GM19043 (cell line): ENCODE data around the gene SRRM3.
"Not testable (repeated sequence)": the region's sequence is repeated elsewhere in the genome, so short reads cannot be mapped to it uniquely, and the experiment has no call there.

Experiments
- ATAC-seq: cut with Tn5 transposase; IDR thresholded peaks from one replicate; pipeline ENCODE4 v1.9.1; 2021; ENCODE audit warnings: low read depth; ENCODE audit not compliant: unreplicated experiment

The SRRM3 gene

DNA sequence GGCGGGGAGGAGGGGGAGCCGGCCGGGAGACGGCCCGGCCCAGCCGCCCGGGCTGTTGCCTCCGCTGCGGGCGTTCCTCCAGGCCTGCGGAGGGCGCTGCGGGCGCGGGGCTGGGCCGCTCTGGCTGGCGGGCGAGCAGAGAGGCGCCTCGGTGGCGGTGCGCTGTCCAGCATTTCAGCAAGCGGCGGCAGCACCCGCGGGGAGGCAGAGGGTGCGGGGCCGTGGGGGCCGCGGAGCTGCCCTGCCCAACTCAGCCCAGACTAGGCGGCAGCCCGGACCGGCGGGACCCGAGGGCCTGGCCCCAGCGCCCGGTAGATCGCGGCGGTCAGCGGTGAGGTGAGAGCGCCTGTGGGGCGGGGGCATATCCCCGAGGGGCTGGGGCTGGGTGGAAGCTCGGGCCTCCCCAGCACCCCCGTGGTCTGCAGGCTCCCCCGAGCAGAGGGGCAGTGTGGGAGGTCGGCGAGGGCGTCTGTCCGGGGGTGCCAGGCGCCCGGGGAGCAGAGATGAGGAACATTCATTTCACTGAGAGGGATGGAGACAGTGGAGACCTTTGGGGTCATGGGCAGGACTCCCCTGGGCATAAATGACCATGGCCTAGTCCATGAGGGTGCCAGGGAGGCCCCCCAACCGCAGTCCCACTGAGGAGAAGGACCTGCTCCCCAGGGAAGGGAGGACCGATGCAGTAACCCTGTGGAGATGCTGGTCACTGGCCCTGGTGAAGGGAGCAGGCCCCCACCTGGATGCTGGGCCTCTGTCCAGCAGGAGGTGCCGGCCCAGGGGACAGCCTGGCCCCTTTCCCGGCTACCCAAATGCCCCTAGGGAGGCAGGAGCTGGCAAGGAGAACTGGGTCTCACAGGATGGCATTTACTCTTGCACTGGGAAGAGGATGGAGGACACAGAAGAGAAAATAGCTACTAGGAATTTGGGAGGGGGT, at the start of gene SRRM3:
SRRM3 (plus strand) TSS at position 165 of the 934 bp plus-strand sequence. CDS start 33,171 bp downstream, outside the sequence.
- ATAC-seq = no peak

DNA sequence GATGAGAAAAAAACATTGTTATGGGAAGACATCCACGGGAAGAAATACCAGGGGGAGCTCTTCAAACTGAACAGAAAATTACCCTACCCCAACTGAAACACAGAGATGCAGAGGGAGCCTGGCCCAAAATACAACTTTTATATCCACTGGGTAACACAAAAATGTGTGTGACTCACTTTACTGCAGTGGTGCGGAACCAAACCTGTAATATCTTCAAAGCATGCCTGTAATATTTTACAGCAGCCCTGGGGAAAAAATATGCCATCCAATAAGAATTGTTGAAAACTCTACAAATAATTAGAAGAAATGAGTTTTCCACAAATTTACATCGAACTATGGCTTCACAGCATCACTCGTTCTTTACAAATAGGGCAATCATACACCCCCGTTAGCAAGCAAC, 49.8 kb upstream of the SRRM3 start:
- ATAC-seq = no peak

GRCh38 chr7:76153571-76154230, 48.0 kb upstream of the SRRM3 start:
- not testable (repeated sequence) for ATAC-seq

DNA sequence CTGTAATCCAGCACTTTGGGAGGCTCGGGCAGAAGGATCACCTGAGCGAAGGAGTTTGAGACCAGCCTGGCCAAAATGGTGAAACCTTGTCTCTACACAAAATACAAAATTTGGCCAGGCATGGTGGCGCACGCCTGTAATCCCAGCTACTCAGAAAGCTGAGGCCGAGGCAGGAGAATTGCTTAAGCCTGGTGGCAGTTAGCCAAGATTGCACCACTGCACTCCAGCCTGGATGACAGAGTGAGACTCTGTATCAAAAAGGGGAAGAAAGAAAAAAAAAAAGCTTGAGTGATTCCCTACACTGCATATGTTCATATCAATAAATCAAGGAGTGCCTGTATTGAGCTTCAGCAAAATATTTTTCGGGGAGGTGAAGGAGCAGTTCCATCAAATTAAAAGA, 45.8 kb upstream of the SRRM3 start:
- no peak for ATAC-seq

GRCh38 chr7:76156992-76157685, 44.6 kb upstream of the SRRM3 start:
- not testable (repeated sequence) for ATAC-seq

GRCh38 chr7:76158416-76158815, 43.3 kb upstream of the SRRM3 start:
- ATAC-seq = not testable (repeated sequence)

- ATAC-seq = not testable (repeated sequence)
Measured at GRCh38 chr7:76162416-76163170, 39.1 kb upstream of the SRRM3 start.

GRCh38 chr7:76163812-76164211, 37.9 kb upstream of the SRRM3 start:
- not testable (repeated sequence) for ATAC-seq

GRCh38 chr7:76165106-76165972, 36.4 kb upstream of the SRRM3 start:
- ATAC-seq = no peak

DNA sequence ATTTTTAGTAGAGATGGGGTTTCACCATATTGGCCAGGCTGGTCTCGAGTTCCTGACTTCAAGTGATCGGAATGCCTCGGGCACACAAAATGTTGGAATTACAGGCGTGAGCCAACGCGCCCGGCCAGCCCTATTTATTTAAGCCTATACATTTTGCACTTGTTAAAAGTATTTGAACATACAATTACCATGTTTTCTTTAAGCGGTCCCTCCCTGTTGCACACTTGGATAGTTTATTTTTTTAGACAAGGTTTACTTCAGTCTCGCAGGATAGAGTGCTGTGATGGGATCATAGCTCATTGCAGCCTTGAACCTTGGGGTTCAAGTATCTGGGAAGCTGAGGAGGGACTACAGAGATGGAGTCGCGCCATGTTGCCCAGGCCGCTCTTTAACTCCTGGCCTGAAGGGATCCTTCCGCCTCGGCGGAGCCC, 35.7 kb upstream of the SRRM3 start:
- ATAC-seq = no peak

DNA sequence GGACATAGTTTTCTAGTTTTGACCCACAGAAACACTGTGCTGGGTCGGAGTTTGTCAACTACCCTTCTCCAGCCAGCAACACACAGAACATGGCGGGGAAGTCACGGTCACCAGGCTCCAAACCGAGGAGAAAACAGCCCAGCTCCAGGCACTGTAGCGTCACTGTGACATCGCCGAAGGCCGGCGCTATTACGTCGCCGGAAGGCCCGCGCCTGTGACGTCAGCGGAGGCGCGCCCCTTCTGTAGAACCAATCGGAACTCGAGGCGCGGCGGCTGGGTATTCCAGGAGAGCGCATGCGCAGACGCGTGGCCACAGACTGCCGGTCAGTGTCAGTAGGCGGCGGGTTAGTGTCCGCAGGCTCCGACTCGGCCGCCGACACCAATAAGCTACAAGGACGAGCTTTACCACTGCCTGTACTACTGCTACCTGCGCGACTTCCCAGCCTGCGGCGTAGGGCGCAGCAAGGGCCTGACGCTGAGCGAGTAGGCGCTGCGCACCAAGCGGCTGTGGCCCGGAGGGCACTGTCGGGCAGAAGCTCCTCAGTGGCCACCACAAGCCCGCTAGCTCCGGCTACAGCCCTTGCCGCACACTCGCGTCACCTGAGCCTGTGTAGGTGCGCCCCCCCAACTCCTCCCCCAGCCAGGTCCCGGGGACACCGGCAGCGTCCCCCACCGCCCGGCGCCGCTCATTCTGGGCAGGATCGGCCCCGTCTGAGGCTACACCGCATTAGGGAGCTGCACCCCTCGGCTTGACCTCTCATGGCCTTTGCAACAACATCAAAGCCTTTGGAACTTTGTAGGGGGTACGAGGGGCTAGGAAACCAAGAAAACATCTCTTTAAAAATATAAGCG, 35.1 kb upstream of the SRRM3 start:
- ATAC-seq = peak; percentile 92

- no peak for ATAC-seq
Measured at GRCh38 chr7:76173566-76174205, 28.0 kb upstream of the SRRM3 start.

DNA sequence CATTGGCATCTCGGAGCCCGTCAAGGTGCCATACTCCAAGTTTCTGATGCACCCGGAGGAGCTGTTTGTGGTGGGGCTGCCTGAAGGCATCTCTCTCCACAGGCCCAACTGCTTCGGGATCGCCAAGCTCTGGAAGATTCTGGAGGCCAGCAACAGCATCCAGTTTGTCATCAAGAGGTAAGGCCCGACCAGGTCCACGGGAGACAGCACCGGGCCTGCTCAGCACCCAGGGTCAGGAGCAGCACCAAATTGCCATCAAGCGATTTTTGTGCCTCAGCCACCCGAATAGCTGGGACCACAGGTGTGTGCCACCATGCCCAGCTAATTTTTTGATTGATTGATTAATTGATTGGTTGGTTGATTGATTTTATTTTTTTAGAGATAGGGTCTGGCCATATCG, 24.7 kb upstream of the SRRM3 start:
- ATAC-seq = not testable (repeated sequence)

DNA sequence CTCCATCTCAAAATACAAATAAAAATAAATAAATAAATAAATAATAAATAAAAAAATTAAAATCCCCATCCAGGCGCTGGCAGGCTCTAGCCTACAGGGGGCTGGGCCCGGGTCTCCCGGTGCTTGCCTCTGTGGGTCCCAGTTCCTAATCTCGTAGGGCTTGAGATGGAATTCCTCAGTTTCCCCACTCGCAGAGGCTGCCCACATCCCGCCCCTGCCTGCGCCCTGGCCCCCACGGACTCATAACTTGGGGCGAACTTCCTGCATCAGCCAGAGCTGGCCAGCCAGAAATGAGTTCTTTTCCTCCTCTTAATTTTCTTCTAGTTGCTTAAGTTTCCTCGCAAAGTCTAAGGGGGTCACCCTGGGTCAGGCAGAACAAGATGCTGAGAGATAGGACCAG, 22.0 kb upstream of the SRRM3 start:
- no peak for ATAC-seq

GRCh38 chr7:76182225-76182960, 19.3 kb upstream of the SRRM3 start:
- ATAC-seq = no peak

DNA sequence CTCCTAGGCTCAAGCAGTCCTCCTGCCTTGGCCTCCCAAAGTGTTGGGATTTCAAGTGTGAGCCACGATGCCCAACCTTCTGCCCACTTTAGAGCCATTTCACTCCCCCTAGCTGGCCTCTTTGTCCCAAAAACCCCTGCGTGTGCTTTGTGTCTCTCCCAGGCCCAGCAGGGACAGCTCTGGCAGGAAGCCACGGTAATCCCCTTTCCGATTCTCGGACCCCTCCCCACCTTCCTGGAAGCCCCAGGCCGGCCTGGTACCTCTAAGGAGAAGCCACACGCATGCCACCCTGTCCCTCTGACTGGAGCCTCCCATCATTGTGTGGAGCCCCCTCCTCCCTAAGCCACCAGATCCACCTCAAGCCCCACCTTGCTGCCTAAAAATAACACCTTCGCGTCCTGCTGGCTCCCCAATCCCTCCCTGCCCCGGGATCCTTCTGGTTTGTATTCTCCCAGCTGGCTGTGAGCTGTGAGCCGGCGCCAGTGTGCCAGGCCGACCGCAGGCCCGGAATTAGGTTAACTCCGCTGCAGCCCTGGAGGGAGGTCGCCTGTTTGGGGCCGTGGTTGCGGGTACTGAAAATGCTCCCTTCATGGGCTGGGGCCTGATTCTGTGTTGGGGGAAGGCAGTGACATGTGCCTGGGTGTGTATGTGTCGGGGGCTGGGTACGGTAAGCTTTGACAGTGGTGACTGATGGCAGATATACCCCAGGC, 16.4 kb upstream of the SRRM3 start:
- ATAC-seq = no peak

- ATAC-seq = no peak
Measured at GRCh38 chr7:76187272-76187671, 14.4 kb upstream of the SRRM3 start.
